AG04450 (cell line): Measurements from ENCODE around the gene AUNIP. TPM values are rescaled to one million over a fixed set of nuclear protein-coding genes. Genes with fewer than 3 reads are reported as not detected.

Experiments used
- CTCF ChIA-PET: fragments of 300-600, 350-600 bp; formaldehyde crosslinking; extraction: SDS; loops from one replicate; lab custom pipeline; 2022; ENCODE audit warnings: antibody characterized with exemption, inconsistent platforms; lab: Charles Lee
- POLR2A ChIA-PET: fragments of 350-600 bp; formaldehyde crosslinking; extraction: SDS; loops from one replicate; lab custom pipeline; 2021; ENCODE audit warnings: antibody characterized with exemption, inconsistent platforms; lab: Yijun Ruan, JAX
- DNase-seq: peaks from one replicate; pipeline ENCODE4 v3.0.0-alpha.2; 2011; ENCODE audit warnings: low read depth, low spot score
- H3K27ac ChIP-seq: one replicate; pipeline ENCODE4 v1.5.1; 2012; ENCODE audit warnings: low read depth, low read length, control low read depth
- H3K27me3 ChIP-seq: one replicate; pipeline ENCODE4 v1.6.0; 2012; ENCODE audit warnings: low read length; ENCODE audit not compliant: control insufficient read depth, insufficient read depth
- H3K4me3 ChIP-seq: 2 replicates; pipeline ENCODE4 v1.5.1; 2011; ENCODE audit warnings: mild to moderate bottlenecking, low read depth, low read length, control low read depth
- H3K9me3 ChIP-seq: 2 replicates; pipeline ENCODE4 v1.5.1; 2012; ENCODE audit warnings: low read length; ENCODE audit not compliant: control insufficient read depth, insufficient read depth
- polyA plus RNA-seq: library from polyadenylated mRNA; depleted of rRNA; stranded (reverse); fragments of >200 nt; gene quantifications from 2 replicates; pipeline ENCODE4 v1.2.3, GENCODE V29; 2011
- TF ChIP-seq, protein P1 (sequence below): IDR thresholded peaks from 2 replicates; pipeline ENCODE4 v1.5.1; 2011; ENCODE audit warnings: low read depth, low read length, control low read depth, inconsistent platforms

Gene AUNIP
- polyA plus RNA-seq, 1 experiment = 0.97 TPM

GRCh38 chr1:25795211-25795610 is 64.0 kb downstream of the AUNIP start:
- TF ChIP-seq, protein P1, sequence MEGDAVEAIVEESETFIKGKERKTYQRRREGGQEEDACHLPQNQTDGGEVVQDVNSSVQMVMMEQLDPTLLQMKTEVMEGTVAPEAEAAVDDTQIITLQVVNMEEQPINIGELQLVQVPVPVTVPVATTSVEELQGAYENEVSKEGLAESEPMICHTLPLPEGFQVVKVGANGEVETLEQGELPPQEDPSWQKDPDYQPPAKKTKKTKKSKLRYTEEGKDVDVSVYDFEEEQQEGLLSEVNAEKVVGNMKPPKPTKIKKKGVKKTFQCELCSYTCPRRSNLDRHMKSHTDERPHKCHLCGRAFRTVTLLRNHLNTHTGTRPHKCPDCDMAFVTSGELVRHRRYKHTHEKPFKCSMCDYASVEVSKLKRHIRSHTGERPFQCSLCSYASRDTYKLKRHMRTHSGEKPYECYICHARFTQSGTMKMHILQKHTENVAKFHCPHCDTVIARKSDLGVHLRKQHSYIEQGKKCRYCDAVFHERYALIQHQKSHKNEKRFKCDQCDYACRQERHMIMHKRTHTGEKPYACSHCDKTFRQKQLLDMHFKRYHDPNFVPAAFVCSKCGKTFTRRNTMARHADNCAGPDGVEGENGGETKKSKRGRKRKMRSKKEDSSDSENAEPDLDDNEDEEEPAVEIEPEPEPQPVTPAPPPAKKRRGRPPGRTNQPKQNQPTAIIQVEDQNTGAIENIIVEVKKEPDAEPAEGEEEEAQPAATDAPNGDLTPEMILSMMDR = no peak
- Histone ChIP-seq H3K4me3 (no peak overlapping the region), H3K9me3 (no peaks in the 10 kb centered on the region), H3K27ac (no peak overlapping the region), H3K27me3 (no peaks in the 10 kb centered on the region)
- no peak for DNase-seq
- CTCF ChIA-PET = interaction anchor here (1.1 to 5.1 kb wide), 3 partner anchors 15 to 186 kb away, joined by 3 to 43 read pairs (median 3); no protein-coding TSS in a partner anchor
- POLR2A ChIA-PET = no interaction called here

DNA sequence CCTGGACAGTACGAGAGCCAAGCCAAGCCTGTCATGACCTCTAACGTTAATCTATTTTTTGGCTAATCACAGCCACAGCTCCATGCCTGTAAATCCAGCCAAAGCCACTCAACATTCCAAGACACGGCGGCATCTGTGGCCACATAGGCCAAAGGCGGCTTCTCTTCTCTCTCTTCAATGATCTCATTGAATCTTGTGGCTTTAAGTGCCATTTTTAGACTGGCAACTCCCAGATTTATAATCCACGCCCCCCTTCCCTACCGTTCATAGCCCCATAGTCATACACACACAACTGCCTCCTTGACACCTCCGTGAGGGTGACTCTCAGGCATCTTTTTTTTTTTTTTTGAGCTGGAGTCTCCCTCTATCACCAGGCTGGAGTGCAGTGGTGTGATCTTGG is 64.9 kb downstream of the AUNIP start:
- no peak for DNase-seq
- CTCF ChIA-PET = interaction anchor here (5.1 kb wide), 1 partner anchor 185 kb away, joined by 43 read pairs; no protein-coding TSS in a partner anchor
- TF ChIP-seq, protein P1 = no peak

GRCh38 chr1:25793585-25794170 is 65.6 kb downstream of the AUNIP start:
- no peak for DNase-seq
- H3K9me3 ChIP-seq = no peaks in the 10 kb centered on the region
- H3K4me3 ChIP-seq = no peak overlapping the region
- TF ChIP-seq, protein P1 = no peak
- POLR2A ChIA-PET = interaction anchor here (0.7 kb wide), 1 partner anchor 86 kb away, joined by 4 read pairs; no protein-coding TSS in a partner anchor
- H3K27ac ChIP-seq = no peak overlapping the region
- CTCF ChIA-PET = interaction anchor here (0.6 to 5.1 kb wide), 4 partner anchors 19 to 185 kb away, joined by 3 to 43 read pairs (median 4); no protein-coding TSS in a partner anchor
- no peaks in the 10 kb centered on the region for H3K27me3 ChIP-seq

More for the DNA sequence above, 64.9 kb downstream of the AUNIP start:
- POLR2A ChIA-PET = no interaction called here
- Histone ChIP-seq H3K4me3 (no peak overlapping the region), H3K27me3 (no peaks in the 10 kb centered on the region), H3K9me3 (no peaks in the 10 kb centered on the region), H3K27ac (no peak overlapping the region)

GRCh38 chr1:25792115-25792514 is 67.1 kb downstream of the AUNIP start:
- Histone ChIP-seq H3K4me3 (no peak overlapping the region), H3K27me3 (no peaks in the 10 kb centered on the region), H3K9me3 (no peaks in the 10 kb centered on the region), H3K27ac (no peak overlapping the region)
- DNase-seq = no peak
- TF ChIP-seq, protein P1 = no peak
- ChIA-PET POLR2A (no interaction called here), CTCF (interaction anchor here (1.2 to 5.1 kb wide), 3 partner anchors 173 to 183 kb away, joined by 3 to 43 read pairs (median 4); no protein-coding TSS in a partner anchor)

GRCh38 chr1:25790472-25790871 is 68.8 kb downstream of the AUNIP start:
- CTCF ChIA-PET = no interaction called here
- H3K9me3 ChIP-seq = no peaks in the 10 kb centered on the region
- H3K4me3 ChIP-seq = no peak overlapping the region
- no peaks in the 10 kb centered on the region for H3K27me3 ChIP-seq
- POLR2A ChIA-PET = no interaction called here
- DNase-seq = no peak
- H3K27ac ChIP-seq = no peak overlapping the region
- TF ChIP-seq, protein P1 = no peak
